ENCODE measurements around the gene DUSP18.

GRCh38 chr22:30673136-30673535 is 5.5 kb upstream of the DUSP18 start:
- TF ChIP-seq CTCF (IDR thresholded peaks at IDR 0.05; ENCODE audit: low read depth, low read length) (no peak), EZH2phosphoT487 (IDR thresholded peaks at IDR 0.05; ENCODE audit: low read depth) (no peak)

Measured in OCI-LY3 (cell line).